Glomerular visceral epithelial cell (primary cell): ENCODE measurements around the gene CCNY.
A peak's percentile ranks its signal among the peaks of the same experiment; 100 is the strongest.

Experiments
- DNase-seq: peaks from one replicate; pipeline ENCODE4 v3.0.0-alpha.2; 2016; ENCODE audit errors: extremely low spot score

Gene CCNY

GRCh38 chr10:35555962-35556930, 219.9 kb downstream of the CCNY start:
- peak; percentile 30 for DNase-seq

GRCh38 chr10:35558276-35558675, 222.0 kb downstream of the CCNY start:
- no peak for DNase-seq

DNA sequence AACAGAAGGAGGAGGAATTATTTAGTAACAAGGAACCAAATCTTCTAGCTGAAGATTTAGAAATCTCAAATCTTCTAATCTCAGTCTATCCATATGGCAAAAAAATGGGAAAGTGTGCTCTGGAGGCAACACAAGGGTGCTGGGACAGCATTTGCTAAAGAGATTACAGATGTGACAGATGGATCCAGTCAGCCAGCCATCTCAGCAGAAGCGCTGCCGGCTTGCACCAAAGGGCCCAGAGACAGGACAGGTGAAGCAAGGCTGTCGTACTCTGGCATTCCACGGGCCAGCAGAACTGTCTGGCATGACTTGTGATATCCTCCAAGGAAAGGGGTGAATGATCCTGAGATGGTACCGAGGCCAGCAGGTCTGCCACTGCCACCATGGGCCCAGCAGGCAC, 223.1 kb downstream of the CCNY start:
- no peak for DNase-seq

DNA sequence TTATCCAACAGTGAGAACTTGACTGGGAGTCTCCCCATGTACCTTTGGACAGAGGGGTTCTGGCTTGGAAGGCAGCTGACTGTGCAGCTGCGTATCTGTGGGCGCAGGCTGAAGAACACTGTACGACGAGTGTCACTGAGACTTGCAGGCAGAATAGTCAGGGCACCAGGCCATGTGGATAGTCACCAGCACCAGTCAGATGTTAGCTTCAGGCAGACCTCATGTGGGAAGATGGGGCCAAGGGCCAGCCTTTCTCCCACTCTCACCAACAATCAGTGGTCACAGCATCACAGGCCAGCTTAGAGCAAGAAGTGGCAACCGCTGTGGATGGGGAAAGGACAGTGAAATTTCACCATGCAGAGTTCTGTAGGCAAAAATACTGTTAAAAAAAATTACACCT, 225.4 kb downstream of the CCNY start:
- DNase-seq, result no peak

DNA sequence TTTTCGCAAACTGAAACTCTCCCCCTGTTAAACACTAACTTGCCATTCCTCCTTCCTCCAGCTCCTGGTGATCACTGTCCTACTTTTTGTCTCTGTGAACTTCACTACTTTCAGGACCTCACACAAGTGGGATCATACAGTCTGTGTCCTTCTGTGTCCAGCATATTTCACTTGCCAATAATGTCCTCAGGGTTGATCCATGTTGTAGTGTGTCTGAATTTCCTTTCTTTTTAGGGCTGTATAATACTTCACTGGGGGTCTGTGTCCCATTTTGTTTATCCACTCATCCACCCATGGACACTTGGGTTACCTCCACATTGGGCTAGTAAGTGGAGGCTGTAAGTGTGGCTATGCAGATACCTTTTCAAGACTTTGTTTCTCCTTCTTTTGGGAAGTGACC, 226.1 kb downstream of the CCNY start:
- DNase-seq, result no peak

- DNase-seq, result peak; percentile 76
These were observed 227.1 kb downstream of the CCNY start for GRCh38 chr10:35563261-35563891.

DNA sequence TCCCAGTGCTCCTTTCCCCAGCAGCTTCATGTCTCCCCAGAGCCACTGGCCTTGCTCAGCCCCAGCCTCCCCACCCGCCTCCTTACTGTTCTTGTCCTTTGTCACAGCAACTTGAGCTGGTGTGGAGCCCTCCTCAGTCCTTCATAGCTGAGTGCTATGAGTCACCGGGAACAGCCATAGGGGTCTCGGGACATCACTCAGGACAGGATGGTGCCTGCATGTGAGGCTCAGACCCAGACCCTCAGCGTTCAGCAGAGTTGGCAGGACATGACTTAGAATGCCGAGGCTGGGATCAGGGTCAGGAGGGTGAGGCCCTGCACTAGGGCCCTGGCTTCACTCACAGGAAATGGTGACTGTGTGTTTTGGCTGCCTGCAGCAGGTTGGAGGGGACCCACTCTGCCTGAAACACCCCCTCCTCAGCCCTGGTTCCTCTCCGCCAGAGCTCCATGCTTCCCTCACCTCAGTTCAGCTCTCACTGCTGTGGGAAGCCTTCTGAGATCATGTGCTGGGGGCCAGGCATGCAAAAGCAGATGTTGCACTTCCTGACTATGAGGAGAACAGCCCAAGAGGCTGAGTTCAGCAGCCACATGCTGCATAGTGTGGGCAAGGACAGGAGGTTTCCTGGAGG, 228.1 kb downstream of the CCNY start:
- DNase-seq, result no peak

DNA sequence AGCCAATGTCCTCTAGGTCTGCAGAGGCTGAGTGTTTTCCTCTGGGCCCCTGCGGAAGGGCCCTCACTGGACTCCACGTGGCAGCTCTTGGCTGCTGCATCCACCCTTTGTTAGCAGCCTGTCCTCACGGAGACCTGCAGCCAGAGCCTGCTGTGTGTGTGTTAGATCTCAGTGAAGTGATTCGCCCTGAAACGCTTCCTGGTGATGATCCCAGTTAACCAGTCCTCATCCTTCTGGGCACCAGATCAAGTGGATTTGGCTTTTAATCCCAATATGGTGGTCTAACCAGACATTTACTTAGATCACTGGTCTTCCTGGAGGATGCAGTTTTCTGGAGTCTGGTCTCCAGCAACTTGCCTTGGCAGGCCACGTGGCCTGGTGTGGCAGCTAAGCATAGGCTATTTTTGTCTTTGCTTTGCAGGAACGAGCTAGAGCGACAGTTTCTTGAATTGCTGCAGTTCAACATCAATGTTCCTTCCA, 229.3 kb downstream of the CCNY start:
- DNase-seq, result no peak

DNA sequence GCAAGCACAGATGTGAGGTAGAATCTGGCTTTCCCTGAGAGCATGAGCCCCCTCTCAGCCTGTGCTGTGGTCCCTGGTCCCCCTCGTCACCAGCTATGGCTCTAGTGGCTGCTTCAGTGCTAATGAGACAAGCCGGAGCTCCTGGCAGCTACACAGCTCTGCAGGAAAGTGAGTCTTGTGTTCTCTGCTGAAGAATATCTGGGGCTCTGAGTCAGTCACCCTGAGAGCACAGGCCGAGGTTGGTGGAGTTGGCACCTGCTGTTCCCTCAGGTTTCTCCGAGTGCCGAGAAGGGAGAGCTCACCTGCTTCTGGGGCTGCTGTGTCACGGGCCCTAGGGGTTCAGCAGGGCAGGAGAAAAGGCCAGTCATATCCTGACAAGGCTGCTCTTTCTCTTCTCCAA, 231.6 kb downstream of the CCNY start:
- DNase-seq, result no peak

GRCh38 chr10:35568483-35569015, 232.2 kb downstream of the CCNY start:
- no peak for DNase-seq

- DNase-seq, result peak; percentile 33
These were observed 232.9 kb downstream of the CCNY start for GRCh38 chr10:35569111-35569707.

DNA sequence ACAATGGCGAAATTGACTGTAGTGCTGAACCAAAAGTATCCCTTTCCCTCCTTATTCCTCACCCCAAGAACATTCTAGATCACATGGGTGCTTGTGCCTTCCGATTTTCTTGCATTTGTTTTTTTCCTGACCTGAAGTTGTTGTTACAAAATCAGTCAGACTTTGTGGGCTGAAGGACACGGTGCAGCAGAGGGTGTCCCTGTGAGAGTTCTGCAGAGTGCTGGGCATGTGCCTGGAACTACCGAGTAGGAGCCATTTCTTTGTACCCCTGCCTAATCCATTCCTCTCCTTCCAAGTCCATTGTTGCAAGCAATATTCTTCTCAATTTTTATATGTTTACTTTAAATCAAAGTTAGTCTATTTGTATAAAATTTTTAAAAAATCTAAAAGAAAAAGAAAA, 233.5 kb downstream of the CCNY start:
- no peak for DNase-seq

DNA sequence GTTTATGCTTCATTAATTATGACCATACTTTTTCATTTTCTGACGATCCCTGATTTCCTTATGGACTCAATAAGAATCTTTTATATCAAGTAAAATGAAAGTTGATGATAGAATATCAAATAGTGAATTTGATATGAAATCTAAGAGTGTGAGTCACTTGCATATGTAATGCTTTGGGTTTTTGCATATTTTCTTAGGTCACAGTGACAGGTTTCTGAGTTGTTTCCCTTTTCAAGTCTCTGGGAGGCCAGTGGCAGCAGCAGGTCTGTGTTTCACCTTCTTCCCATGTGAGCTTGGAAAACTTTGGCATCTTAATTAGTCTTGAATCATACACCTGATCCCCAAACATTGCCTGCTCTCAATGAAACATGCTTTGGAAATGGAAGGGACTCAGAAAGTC, 234.1 kb downstream of the CCNY start:
- DNase-seq, result no peak

DNA sequence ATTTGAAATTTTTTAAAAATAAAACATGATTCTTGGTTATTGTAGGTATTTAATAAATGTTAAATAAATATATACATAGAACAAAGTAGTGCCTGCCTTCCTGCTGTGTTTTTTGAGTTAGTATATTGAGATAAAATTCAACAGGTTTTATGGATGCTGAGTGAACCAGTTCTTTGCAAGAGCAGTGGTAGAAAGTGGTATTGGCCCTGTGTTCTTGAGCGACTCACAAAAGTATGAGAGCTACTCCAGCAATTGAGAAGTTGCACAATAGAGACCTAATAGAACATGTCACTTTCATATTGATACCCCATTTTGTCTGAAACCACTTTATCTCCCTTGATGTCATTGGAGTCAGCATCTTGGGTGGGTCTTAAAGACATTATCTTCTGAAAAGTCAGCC, 236.3 kb downstream of the CCNY start:
- no peak for DNase-seq

DNA sequence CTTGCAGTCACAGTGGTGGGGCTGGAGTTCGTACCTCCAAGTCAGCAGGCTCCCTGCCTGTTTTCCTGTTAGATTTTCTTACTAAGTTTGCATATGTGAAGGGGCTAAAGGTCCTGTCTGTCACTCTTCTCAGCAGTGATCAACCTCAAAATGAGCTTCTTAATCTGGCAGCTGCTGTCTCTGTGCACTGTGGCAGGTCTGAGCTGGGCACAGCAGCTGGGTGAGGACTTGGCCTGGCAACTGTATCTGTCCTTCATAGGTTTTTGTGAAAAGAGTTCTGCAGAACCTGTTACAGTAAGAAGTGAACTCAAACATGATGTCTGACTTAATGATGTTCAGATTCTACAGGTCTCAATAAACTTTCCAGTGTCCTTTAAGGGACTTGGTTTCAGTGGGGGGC, 237.5 kb downstream of the CCNY start:
- DNase-seq, result no peak

DNA sequence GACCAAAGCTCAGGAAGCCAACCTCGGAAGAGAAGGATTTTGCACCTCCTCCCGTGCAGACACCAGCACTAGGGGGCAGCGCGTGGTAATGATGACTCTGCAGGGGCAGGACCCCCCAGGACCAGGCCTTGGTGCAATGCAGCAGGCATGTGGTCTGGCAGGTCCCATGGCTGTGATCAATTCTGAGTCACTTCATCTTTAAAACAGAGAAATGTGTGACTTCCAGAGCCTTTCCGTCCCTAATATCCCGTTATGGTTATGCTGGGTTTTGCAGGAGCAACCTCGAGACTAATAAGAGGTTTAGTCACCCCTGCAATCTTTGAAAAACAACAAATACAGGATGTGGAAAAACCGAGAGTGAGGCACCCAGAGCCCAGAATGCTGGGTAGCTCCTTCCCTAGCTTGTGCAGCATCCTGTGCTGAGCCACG, 238.6 kb downstream of the CCNY start:
- DNase-seq, result peak; percentile 88

DNA sequence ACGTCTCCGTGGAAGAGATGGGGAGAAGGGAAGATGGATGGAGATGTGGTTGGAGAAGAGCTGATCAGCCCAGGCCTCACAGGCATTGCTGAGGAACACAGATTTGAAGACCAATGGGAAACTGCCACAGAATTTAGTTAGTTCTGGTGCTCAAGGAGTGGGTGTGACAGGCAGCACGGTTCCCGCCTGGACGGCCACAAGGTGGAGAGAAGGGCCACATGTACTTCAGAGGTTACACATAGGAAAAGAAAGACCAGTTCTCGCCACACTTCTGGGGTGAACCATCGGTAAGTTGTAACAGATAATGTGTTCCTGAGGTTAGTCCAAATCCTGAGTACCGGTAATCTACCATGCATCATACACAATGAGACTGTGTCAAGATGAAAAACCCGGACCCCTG, 239.3 kb downstream of the CCNY start:
- no peak for DNase-seq

GRCh38 chr10:35576730-35577129, 240.4 kb downstream of the CCNY start:
- DNase-seq, result no peak

- no peak for DNase-seq
These were observed 241.8 kb downstream of the CCNY start for GRCh38 chr10:35577926-35578617.

DNA sequence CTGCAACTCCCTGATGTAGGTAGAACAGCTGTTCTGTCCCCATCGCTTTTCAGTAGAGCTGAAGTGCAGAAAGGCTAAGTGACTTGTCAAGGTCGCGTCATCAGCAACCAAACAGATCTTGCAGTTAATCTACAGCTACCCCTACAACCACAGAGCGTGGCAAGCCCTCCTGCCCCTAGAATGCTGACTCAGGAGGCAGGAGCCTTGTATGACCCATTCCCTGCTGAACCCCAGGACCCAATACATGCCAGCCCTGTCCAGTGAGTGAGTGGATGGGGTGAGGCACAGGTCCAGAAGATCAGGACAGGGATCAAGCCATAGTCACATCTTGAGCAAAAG, 242.3 kb downstream of the CCNY start:
- DNase-seq, result peak; percentile 21

DNA sequence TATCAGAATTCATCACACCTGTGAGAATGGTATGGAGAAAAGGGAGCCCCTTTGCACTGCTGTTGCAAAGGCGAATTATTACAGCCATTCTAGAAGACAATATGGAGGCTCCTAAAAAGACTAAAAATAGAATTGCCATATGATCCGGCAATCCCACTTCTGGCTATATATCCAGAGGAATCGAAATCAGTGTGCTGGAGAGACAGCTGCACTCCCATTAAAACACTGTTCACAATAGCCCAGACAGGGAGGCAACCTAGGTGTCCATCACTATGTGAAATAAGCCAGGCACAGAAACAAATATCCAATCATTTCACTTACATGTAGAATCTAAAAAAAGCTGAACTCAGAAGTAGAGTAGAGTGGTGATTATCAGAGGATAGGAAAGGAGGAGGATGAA, 242.8 kb downstream of the CCNY start:
- no peak for DNase-seq
